Measurements from ENCODE around the gene NSUN7.

The NSUN7 gene

DNA sequence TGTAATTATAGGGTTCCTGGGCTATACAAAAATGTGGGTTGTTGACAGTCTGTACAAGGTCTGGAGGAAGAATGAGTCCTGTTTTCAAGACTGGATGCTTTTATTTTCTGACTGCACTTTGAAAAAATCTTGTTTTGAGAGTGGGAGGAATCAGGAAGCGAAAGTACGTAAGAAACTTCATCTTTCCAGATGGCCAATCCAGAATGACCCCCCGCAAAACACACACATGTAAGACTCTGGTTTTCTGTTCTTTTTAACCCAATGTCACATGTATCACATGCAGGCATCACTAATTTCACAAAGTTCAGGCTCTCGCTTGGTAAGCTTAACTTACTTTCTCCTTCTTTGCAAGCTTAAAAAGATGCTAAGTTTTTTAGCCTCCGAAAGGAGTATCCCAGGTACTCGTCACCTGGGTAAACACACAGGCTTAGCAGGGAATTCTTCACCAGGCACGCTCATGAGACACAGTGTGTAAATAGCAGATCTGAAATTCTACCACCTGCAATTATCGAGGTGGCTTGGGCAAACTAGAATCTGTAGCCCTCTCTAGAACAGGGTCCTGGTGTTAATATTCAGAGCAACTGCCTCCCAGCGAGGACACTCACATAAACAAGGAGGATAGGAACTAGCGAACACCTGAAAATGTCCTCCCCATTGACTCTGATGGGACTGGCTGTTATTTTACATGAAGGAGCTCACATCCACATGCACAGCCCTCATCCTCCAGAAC, 90.7 kb downstream of the NSUN7 start:
- Histone ChIP-seq H3K79me2 (ENCODE audit: low read length) (no peaks in the 10 kb centered on the region), H3K9me3 (ENCODE audit: insufficient read depth, low read length) (no peaks in the 10 kb centered on the region), H3K9ac (ENCODE audit: low read length) (no peak overlapping the region), H3K4me3 (ENCODE audit: low read length) (peak overlapping the region; percentile 22), H2AFZ (ENCODE audit: low read depth, low read length) (no peak overlapping the region), H3K27ac (ENCODE audit: low read length) (no peak overlapping the region), H3K27me3 (ENCODE audit: low read depth, low read length) (no peaks in the 10 kb centered on the region), H3K4me2 (ENCODE audit: low read length) (peak overlapping the region; percentile 56), H3K36me3 (replicated peaks; ENCODE audit: low read depth, low read length) (no peaks in the 10 kb centered on the region), H3K4me1 (ENCODE audit: low read length) (peaks cover 16% of the 10 kb centered on the region), H4K20me1 (ENCODE audit: insufficient read depth, low read length) (0 out of 2 replicates have a peak, but pooled peaks cover 3% of the 10 kb centered on the region)
- no peak for TF ChIP-seq EZH2phosphoT487 (IDR thresholded peaks at IDR 0.05; ENCODE audit: low read depth)
- TF ChIP-seq, protein P1, sequence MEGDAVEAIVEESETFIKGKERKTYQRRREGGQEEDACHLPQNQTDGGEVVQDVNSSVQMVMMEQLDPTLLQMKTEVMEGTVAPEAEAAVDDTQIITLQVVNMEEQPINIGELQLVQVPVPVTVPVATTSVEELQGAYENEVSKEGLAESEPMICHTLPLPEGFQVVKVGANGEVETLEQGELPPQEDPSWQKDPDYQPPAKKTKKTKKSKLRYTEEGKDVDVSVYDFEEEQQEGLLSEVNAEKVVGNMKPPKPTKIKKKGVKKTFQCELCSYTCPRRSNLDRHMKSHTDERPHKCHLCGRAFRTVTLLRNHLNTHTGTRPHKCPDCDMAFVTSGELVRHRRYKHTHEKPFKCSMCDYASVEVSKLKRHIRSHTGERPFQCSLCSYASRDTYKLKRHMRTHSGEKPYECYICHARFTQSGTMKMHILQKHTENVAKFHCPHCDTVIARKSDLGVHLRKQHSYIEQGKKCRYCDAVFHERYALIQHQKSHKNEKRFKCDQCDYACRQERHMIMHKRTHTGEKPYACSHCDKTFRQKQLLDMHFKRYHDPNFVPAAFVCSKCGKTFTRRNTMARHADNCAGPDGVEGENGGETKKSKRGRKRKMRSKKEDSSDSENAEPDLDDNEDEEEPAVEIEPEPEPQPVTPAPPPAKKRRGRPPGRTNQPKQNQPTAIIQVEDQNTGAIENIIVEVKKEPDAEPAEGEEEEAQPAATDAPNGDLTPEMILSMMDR (IDR thresholded peaks at IDR 0.05; ENCODE audit: low read depth, low read length): no peak

DNA sequence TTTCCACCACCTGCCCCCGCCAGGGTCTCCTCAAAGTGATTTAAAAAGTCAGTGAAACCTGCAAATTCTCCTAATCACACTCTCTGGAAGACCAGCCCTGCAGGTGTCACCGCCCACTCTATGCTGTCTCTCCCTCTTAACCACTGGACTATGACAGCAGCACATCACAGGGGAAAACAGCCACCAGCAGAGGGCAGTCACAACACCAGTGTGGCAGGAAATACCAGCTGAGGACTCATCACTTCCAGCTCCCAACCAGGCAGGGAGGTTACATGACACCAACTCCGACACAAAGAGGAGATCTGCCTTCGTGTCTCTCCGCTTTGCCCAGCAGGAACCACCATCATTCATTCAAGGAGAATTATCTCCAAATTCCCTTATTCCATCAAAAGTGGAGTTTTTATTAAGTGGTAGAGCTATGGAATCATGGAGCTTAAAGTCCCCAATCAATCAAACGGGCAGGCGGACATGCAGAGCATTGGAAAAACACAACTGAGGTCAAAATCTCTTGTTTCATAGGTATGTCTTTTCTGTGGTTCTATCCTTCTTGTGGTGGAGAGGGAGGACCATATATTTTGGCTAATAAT, 91.3 kb downstream of the NSUN7 start:
- H3K9me3 ChIP-seq (ENCODE audit: insufficient read depth, low read length): no peaks in the 10 kb centered on the region
- H3K79me2 ChIP-seq (ENCODE audit: low read length): no peaks in the 10 kb centered on the region

DNA sequence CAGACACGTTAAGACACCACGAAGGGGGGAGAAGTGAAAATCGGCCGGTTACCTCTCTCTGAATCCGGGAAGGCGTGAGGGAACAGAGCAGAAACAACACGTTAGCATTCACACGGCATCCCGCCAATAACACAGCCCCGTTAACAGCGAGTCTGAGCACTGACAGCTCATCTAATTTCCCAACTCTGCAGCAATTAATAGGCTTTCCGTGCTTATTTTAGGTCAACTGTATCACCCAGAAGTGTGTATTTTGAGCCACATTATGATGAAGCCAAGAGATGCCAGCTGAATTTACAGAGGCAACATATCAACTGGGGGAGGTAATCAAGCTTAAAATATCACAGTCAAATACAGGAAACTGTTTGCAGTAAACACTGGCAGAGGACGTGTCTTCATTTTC, 92.6 kb downstream of the NSUN7 start:
- H2AFZ ChIP-seq (ENCODE audit: low read depth, low read length): no peak overlapping the region
- H3K36me3 ChIP-seq (replicated peaks; ENCODE audit: low read depth, low read length): no peaks in the 10 kb centered on the region
- H3K9me3 ChIP-seq (ENCODE audit: insufficient read depth, low read length): no peaks in the 10 kb centered on the region
- H3K4me3 ChIP-seq (ENCODE audit: low read length): no peak overlapping the region
- H3K27me3 ChIP-seq (ENCODE audit: low read depth, low read length): no peaks in the 10 kb centered on the region
- TF ChIP-seq, protein P1 (IDR thresholded peaks at IDR 0.05; ENCODE audit: low read depth, low read length): no peak
- no peak for TF ChIP-seq EZH2phosphoT487 (IDR thresholded peaks at IDR 0.05; ENCODE audit: low read depth)
- peaks cover 16% of the 10 kb centered on the region for H3K4me1 ChIP-seq (ENCODE audit: low read length)
- H3K27ac ChIP-seq (ENCODE audit: low read length): no peak overlapping the region
- H3K9ac ChIP-seq (ENCODE audit: low read length): no peak overlapping the region
- H3K4me2 ChIP-seq (ENCODE audit: low read length): no peak overlapping the region
- 0 out of 2 replicates have a peak, but pooled peaks cover 3% of the 10 kb centered on the region for H4K20me1 ChIP-seq (ENCODE audit: insufficient read depth, low read length)
- H3K79me2 ChIP-seq (ENCODE audit: low read length): no peaks in the 10 kb centered on the region

More for the DNA sequence above, 91.3 kb downstream of the NSUN7 start:
- Histone ChIP-seq H3K27ac (ENCODE audit: low read length) (no peak overlapping the region), H3K4me2 (ENCODE audit: low read length) (peak overlapping the region; percentile 56), H3K27me3 (ENCODE audit: low read depth, low read length) (no peaks in the 10 kb centered on the region), H3K4me1 (ENCODE audit: low read length) (peaks cover 16% of the 10 kb centered on the region), H2AFZ (ENCODE audit: low read depth, low read length) (no peak overlapping the region), H3K4me3 (ENCODE audit: low read length) (peak overlapping the region; percentile 22), H3K36me3 (replicated peaks; ENCODE audit: low read depth, low read length) (no peaks in the 10 kb centered on the region), H3K9ac (ENCODE audit: low read length) (no peak overlapping the region), H4K20me1 (ENCODE audit: insufficient read depth, low read length) (0 out of 2 replicates have a peak, but pooled peaks cover 3% of the 10 kb centered on the region)
- TF ChIP-seq EZH2phosphoT487 (IDR thresholded peaks at IDR 0.05; ENCODE audit: low read depth): no peak
- TF ChIP-seq, protein P1 (IDR thresholded peaks at IDR 0.05; ENCODE audit: low read depth, low read length): peak; percentile 90

DNA sequence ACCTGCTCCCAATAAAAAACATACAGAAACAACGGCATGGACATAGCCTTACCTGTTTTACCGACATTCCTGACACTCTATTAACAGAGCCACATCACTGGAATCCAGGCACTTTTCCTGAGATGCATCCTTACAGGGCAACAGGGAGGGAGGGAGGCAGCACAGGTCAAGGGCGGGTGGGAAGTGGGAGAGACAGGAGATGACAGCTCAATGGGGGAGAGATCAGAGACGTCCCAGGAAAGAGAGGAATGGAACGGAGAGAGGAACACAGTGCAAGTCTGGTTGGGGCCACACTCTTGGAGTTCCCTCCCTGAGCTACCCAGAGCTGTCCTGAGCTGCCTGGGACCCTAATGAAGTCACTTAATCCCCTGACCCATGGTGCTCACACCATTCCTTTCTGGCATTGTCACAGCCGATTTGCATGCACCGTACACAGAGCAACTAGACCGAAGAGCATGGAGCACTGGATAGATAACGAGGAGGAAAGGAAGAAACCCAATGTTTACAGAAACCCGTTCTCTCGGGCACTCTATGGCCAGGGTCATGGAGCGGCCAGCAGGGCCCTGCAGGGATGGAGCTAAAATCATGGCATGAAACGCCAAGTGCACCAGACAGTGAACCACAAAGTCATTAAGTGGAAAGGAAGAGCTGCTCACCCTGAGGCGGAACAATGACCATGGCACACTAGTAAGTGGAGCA, 93.1 kb downstream of the NSUN7 start:
- H4K20me1 ChIP-seq (ENCODE audit: insufficient read depth, low read length): 0 out of 2 replicates have a peak, but pooled peaks cover 3% of the 10 kb centered on the region
- H3K4me2 ChIP-seq (ENCODE audit: low read length): no peak overlapping the region
- no peak overlapping the region for H3K27ac ChIP-seq (ENCODE audit: low read length)
- no peak overlapping the region for H3K9ac ChIP-seq (ENCODE audit: low read length)
- no peak for TF ChIP-seq EZH2phosphoT487 (IDR thresholded peaks at IDR 0.05; ENCODE audit: low read depth)
- TF ChIP-seq, protein P1 (IDR thresholded peaks at IDR 0.05; ENCODE audit: low read depth, low read length): no peak
- H3K9me3 ChIP-seq (ENCODE audit: insufficient read depth, low read length): no peaks in the 10 kb centered on the region
- H3K36me3 ChIP-seq (replicated peaks; ENCODE audit: low read depth, low read length): no peaks in the 10 kb centered on the region
- H3K4me1 ChIP-seq (ENCODE audit: low read length): peaks cover 16% of the 10 kb centered on the region
- H3K79me2 ChIP-seq (ENCODE audit: low read length): no peaks in the 10 kb centered on the region
- no peak overlapping the region for H3K4me3 ChIP-seq (ENCODE audit: low read length)
- H2AFZ ChIP-seq (ENCODE audit: low read depth, low read length): no peak overlapping the region
- H3K27me3 ChIP-seq (ENCODE audit: low read depth, low read length): no peaks in the 10 kb centered on the region

Data from OCI-LY3 (cell line).